Measurements from ENCODE around the gene MAPK12. TPM values are rescaled to one million over a fixed set of nuclear protein-coding genes. Genes with fewer than 3 reads are reported as not detected.

Gene MAPK12
- total RNA-seq, 1 experiment from 2014 or later, result 24.9 TPM

DNA sequence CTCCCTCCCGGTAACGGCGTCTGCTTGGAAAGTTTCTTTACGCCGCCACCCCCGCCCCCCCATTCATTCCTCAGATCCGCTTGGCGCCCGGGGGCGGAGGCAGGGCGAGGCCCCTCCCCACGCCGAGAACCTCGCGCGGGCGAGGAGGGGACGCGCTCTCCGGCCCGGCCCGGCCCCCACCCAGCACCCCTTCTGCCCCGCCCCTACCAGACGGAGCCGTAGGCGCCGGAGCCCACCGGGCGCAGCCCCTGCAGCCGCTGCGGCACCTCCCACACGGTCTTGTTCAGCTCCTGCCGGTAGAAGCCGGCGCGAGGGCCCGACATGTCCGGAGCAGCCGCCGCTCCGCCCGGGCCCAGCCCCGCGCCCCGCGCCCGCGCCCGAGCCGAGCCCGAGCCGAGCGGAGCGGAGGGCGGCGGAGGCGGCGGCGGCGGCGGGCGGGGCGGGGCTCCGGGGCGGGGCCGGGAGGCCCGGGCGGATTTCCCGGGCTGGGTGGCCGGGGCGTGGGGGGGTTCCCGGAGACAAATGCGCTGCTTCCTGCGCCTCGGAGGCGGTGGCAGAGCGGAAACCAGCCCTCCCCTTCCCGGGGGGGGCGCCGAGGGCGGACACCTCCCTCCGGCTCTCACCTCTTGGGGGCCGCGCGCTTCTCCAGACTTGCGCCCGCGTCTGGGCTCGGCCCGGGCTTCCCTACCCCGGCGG, 8.6 kb upstream of the MAPK12 start, which contains the start of gene MAPK11:
Gene MAPK11 (minus strand): TSS at position 411 of the 696 bp plus-strand sequence. CDS start 88 bp downstream, at position 323.
- CTCF ChIA-PET, result interaction anchor here (1.4 to 5.3 kb wide), 2 partner anchors 18 to 56 kb away, joined by 4 to 27 read pairs; partner anchors contain the start of gene HDAC10

DNA sequence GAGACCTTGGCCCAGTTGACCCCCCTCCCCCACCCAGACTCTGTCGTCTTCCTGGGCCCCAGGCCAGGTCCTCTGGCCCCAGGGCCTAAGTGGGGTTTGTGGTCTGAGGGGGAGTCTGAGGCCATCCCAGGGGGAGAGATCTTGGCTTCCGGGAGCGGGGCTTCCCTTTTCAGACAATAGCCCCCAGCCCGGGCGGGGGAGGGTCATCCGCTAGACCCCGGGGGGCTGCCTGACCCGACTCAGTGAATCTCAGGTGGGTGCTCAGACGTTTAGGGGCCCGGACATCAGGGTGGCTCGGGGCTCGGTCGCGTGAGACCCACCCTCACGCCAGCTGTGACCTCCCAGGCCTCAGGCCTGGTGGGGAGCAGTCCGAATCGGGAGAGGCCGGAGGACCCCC, 8.1 kb upstream of the MAPK12 start:
- no peaks in the 10 kb centered on the region for H3K27me3 Mint-ChIP-seq (ENCODE audit: insufficient read depth, unreplicated experiment)
- BruUV-seq (replicated peaks), result no TSS peak
- DNase-seq (ENCODE audit: unreplicated experiment), result no peak
- peak overlapping the region; percentile 57 for H3K4me3 Mint-ChIP-seq (ENCODE audit: unreplicated experiment)
- ChIA-PET CTCF (interaction anchor here (0.8 to 5.3 kb wide), 4 partner anchors 18 to 73 kb away, joined by 3 to 27 read pairs (median 4); partner anchors contain the start of gene HDAC10), POLR2A (interaction anchor here (1.1 to 1.4 kb wide), 2 partner anchors 18 to 28 kb away, joined by 3 read pairs; partner anchors contain the start of gene HDAC10)
- TF ChIP-seq, protein P1, sequence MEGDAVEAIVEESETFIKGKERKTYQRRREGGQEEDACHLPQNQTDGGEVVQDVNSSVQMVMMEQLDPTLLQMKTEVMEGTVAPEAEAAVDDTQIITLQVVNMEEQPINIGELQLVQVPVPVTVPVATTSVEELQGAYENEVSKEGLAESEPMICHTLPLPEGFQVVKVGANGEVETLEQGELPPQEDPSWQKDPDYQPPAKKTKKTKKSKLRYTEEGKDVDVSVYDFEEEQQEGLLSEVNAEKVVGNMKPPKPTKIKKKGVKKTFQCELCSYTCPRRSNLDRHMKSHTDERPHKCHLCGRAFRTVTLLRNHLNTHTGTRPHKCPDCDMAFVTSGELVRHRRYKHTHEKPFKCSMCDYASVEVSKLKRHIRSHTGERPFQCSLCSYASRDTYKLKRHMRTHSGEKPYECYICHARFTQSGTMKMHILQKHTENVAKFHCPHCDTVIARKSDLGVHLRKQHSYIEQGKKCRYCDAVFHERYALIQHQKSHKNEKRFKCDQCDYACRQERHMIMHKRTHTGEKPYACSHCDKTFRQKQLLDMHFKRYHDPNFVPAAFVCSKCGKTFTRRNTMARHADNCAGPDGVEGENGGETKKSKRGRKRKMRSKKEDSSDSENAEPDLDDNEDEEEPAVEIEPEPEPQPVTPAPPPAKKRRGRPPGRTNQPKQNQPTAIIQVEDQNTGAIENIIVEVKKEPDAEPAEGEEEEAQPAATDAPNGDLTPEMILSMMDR (IDR thresholded peaks at IDR 0.05; ENCODE audit: unreplicated experiment), result no peak
- intact Hi-C loops (cut with micrococcal nuclease), result loop anchor here (2.0 kb wide), 1 partner anchor 73 kb away; the partner anchor contains the start of gene PPP6R2
- H3K27ac Mint-ChIP-seq (ENCODE audit: low read depth, unreplicated experiment), result no peak overlapping the region
- peaks cover 12% of the 10 kb centered on the region for H3K4me1 Mint-ChIP-seq (ENCODE audit: insufficient read depth, unreplicated experiment)
- H3K36me3 Mint-ChIP-seq (ENCODE audit: insufficient read depth, unreplicated experiment), result peaks cover 10% of the 10 kb centered on the region
- no peaks in the 10 kb centered on the region for H3K9me3 Mint-ChIP-seq (ENCODE audit: unreplicated experiment)

More for the DNA sequence above, 8.6 kb upstream of the MAPK12 start, which contains the start of gene MAPK11:
- TF ChIP-seq, protein P1 (IDR thresholded peaks at IDR 0.05; ENCODE audit: unreplicated experiment), result no peak
- Mint-ChIP-seq H3K27me3 (ENCODE audit: insufficient read depth, unreplicated experiment) (no peaks in the 10 kb centered on the region), H3K27ac (ENCODE audit: low read depth, unreplicated experiment) (no peak within 1 kb of the TSS), H3K4me1 (ENCODE audit: insufficient read depth, unreplicated experiment) (peaks cover 12% of the 10 kb centered on the region), H3K9me3 (ENCODE audit: unreplicated experiment) (no peaks in the 10 kb centered on the region), H3K4me3 (ENCODE audit: unreplicated experiment) (peak within 1 kb of the TSS; percentile 60), H3K36me3 (ENCODE audit: insufficient read depth, unreplicated experiment) (peaks cover 15% of the 10 kb centered on the region)
- intact Hi-C loops (cut with micrococcal nuclease), result loop anchor here (2.0 kb wide), 1 partner anchor 73 kb away; the partner anchor contains the start of gene PPP6R2
- DNase-seq (ENCODE audit: unreplicated experiment), result no peak
- no TSS peak for BruUV-seq (replicated peaks)
- POLR2A ChIA-PET, result interaction anchor here (1.4 kb wide), 1 partner anchor 19 kb away, joined by 3 read pairs; the partner anchor contains the start of gene HDAC10

DNA sequence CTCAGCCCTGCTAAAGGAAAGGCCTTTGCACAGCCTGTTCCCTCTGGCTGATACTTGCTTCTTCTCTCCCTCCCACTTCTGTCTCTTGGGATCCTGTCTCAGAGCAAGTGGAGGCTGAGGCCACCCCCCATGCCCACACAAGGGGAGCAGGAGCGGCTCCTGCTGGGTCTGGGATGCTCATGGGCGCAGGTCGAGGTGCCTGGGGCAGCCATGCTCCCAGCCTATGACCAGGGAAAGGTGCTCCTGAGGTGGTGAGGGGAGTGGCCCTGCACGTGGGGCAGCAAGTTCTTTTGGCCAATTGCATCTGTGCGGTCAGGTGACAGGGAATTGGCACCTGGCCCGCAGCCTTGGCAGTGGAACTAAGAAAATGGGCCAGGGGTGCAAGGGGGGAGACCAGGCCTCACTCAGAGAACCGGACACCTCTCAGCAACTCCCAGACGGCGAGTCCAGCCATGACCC, 7.2 kb upstream of the MAPK12 start:
- Mint-ChIP-seq H3K27ac (ENCODE audit: low read depth, unreplicated experiment) (no peak overlapping the region), H3K4me1 (ENCODE audit: insufficient read depth, unreplicated experiment) (peaks cover 6% of the 10 kb centered on the region), H3K36me3 (ENCODE audit: insufficient read depth, unreplicated experiment) (peaks cover 2% of the 10 kb centered on the region), H3K9me3 (ENCODE audit: unreplicated experiment) (no peaks in the 10 kb centered on the region), H3K4me3 (ENCODE audit: unreplicated experiment) (peak overlapping the region; percentile 57), H3K27me3 (ENCODE audit: insufficient read depth, unreplicated experiment) (no peaks in the 10 kb centered on the region)
- TF ChIP-seq, protein P1 (IDR thresholded peaks at IDR 0.05; ENCODE audit: unreplicated experiment), result no peak
- ChIA-PET CTCF (interaction anchor here (0.6 to 5.3 kb wide), 3 partner anchors 17 to 74 kb away, joined by 3 to 27 read pairs (median 4); partner anchors contain the start of gene HDAC10), POLR2A (interaction anchor here (1.0 to 1.5 kb wide), 3 partner anchors 24 to 257 kb away, joined by 3 read pairs; partner anchors contain the start of gene SCO2)
- intact Hi-C loops (cut with micrococcal nuclease), result loop anchor here (2.0 kb wide), 1 partner anchor 74 kb away; the partner anchor contains the start of gene PPP6R2
- no TSS peak for BruUV-seq (replicated peaks)
- peak; percentile 66 for DNase-seq (ENCODE audit: unreplicated experiment)
